Esophagus squamous epithelium (tissue), 5 donors: Measurements from ENCODE around the gene GFOD2. TPM values are rescaled to one million over a fixed set of nuclear protein-coding genes. Genes with fewer than 3 reads are reported as not detected.
A peak's percentile ranks its signal among the peaks of the same experiment; 100 is the strongest.

Experiments
- DNase-seq: peaks from one replicate; lab custom pipeline; 2025; lab: John Stamatoyannopoulos, UW
- H3K27ac ChIP-seq, 4 donors: fragments of 200-600 bp; sonication (generic); one replicate each; pipeline ENCODE4 v1.5.1; 2016 to 2019; ENCODE audit warnings: mild to moderate bottlenecking in 1 of 4
- H3K27me3 ChIP-seq, 4 donors: fragments of 200-600 bp; sonication (generic); 1 replicate in 3 of 4; 2 replicates in 1 of 4; pipeline versions ENCODE4 v1.5.1 to v1.6.0; 2017 to 2021; ENCODE audit warnings: antibody characterized with exemption in 1 of 4
- H3K36me3 ChIP-seq, 3 donors: fragments of 200-600 bp; sonication (generic); one replicate each; pipeline ENCODE4 v1.5.1; 2016 to 2019
- H3K4me1 ChIP-seq, 3 donors: fragments of 200-600 bp; sonication (generic); one replicate each; pipeline ENCODE4 v1.5.1; 2017 to 2019
- H3K4me3 ChIP-seq, 4 donors: fragments of 200-600 bp; sonication (generic); 1 replicate in 3 of 4; 2 replicates in 1 of 4; pipeline ENCODE4 v1.5.1; 2016 to 2019; ENCODE audit warnings: mild to moderate bottlenecking in 2 of 4, moderate library complexity in 1 of 4
- H3K9me3 ChIP-seq, 3 donors: fragments of 200-600 bp; sonication (generic); one replicate each; pipeline ENCODE4 v1.5.1; 2016 to 2019
- POLR2A ChIP-seq, 4 donors: fragments of 450-650 bp; IDR thresholded peaks; one replicate each; pipeline ENCODE4 v1.6.1; 2017; ENCODE audit warnings: antibody characterized with exemption in 4 of 4, mild to moderate bottlenecking in 4 of 4, moderate library complexity in 3 of 4
- WGBS, 2 donors: methylation state at CpG; one replicate each; pipeline ENCODE4 v1.1.5; 2018; 5-methylcytosine and 5-hydroxymethylcytosine counted together
- intact Hi-C: fragments of 100-400 bp; cut with DNase I; formaldehyde crosslinking; loops from one replicate; pipeline ENCODE4 v1.15.0; 2022
- total RNA-seq, 4 donors: library from RNA; depleted of rRNA; stranded (reverse); fragments of >200 nt; gene quantifications; one replicate each; pipeline ENCODE4 v1.1.0, GENCODE V29; 2016
- TF ChIP-seq, protein P1 (sequence below), 6 experiments: fragments of 450-650 bp in 4 of 6; fragments of 200-600 bp in 2 of 6; sonication (generic) in 2 of 6; IDR thresholded peaks; one replicate each; pipeline ENCODE4 v1.5.1; 2016 to 2019; ENCODE audit warnings: antibody characterized with exemption in 6 of 6, mild to moderate bottlenecking in 4 of 6, moderate library complexity in 4 of 6
- donor health status: DM: yes; HTN: yes; CAD: no.

GFOD2 gene
- total RNA-seq, 4 donors from 2014 or later, result 26.1 to 63.3 (median 37.3) TPM

DNA sequence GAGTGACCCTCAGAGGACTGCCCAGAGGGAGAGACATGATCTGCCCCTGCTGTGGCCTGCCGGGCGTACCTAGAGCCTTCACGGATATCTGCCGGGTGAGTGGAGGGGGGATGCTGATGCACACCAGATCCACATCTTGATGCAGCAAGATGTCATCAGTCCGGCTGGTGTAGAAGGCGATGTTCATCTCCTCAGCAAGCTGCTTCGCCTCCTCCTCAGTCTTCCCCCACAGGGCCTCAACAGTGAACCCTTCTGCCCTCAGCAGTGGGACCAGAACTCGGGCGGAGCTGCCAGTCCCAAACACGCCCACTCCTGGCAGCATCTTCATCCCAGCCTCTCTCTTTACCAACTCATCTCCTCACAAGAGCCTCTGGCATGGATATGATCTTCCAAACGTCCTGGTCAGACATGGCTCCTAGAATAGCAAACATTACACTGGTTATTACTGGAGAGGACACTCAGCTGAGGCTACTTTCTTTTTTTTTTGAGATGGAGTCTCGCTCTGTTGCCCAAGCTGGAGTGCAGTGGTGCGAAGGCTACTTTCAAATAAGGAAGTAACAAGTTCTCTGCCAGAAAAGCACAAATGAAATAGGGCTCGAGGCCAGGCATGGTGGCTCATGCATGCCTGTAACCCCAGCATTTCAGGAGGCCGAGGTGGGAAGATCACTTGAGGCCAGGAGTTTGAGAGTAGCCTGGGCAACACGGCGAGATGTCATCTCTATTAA is 33.6 kb downstream of the GFOD2 start:
- Histone ChIP-seq H3K27ac (peak overlapping the region; percentile 44 to 80 (median 66)), H3K4me1 (peaks cover 11 to 35% (median 12%) of the 10 kb centered on the region in 3 donors), H3K4me3 (no peak overlapping the region), H3K36me3 (peaks cover 0 to 46% (median 5%) of the 10 kb centered on the region in 3 donors), H3K9me3 (no peaks in the 10 kb centered on the region), H3K27me3 (no peaks in the 10 kb centered on the region)
- no peak for DNase-seq
- 76 to 86% methylated on average over 15 to 16 of the region's 17 CpGs for WGBS, 2 donors
- intact Hi-C loops, result no loop called here
- TF ChIP-seq, protein P1, sequence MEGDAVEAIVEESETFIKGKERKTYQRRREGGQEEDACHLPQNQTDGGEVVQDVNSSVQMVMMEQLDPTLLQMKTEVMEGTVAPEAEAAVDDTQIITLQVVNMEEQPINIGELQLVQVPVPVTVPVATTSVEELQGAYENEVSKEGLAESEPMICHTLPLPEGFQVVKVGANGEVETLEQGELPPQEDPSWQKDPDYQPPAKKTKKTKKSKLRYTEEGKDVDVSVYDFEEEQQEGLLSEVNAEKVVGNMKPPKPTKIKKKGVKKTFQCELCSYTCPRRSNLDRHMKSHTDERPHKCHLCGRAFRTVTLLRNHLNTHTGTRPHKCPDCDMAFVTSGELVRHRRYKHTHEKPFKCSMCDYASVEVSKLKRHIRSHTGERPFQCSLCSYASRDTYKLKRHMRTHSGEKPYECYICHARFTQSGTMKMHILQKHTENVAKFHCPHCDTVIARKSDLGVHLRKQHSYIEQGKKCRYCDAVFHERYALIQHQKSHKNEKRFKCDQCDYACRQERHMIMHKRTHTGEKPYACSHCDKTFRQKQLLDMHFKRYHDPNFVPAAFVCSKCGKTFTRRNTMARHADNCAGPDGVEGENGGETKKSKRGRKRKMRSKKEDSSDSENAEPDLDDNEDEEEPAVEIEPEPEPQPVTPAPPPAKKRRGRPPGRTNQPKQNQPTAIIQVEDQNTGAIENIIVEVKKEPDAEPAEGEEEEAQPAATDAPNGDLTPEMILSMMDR (IDR thresholded peaks at IDR 0.05), result no peak
- TF ChIP-seq POLR2A (IDR thresholded peaks at IDR 0.05), result no peak

DNA sequence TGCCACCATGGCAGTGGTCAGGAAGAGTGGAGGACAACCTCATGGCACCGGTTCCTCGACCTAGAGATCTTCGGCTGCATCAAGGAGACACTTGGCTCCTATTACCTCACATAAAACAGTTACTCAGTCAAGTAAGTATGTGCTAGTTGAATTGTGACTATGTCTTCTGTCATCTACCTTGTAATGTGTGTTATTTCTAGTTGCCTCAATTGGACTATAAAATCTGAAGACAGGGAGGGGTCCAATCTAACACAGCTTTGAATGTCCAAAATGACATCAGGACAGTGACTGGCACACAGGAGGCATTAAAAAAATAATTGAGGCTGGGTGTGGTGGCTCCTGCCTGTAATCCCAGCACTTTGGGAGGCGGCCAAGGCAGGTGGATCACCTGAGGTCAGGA is 35.3 kb downstream of the GFOD2 start:
- no peaks in the 10 kb centered on the region for H3K27me3 ChIP-seq
- no peak for DNase-seq
- H3K9me3 ChIP-seq, result no peaks in the 10 kb centered on the region
- peaks cover 0 to 60% (median 5%) of the 10 kb centered on the region in 3 donors for H3K36me3 ChIP-seq
- no peak overlapping the region for H3K4me3 ChIP-seq
- 83 to 94% methylated on average over 4 of the region's 4 CpGs for WGBS, 2 donors
- H3K4me1 ChIP-seq, result peaks cover 11 to 37% (median 12%) of the 10 kb centered on the region in 3 donors
- intact Hi-C loops, result no loop called here
- no peak for TF ChIP-seq POLR2A (IDR thresholded peaks at IDR 0.05)
- TF ChIP-seq, protein P1 (IDR thresholded peaks at IDR 0.05), result no peak
- H3K27ac ChIP-seq, result peak overlapping the region; percentile 36 to 80 (median 52)

DNA sequence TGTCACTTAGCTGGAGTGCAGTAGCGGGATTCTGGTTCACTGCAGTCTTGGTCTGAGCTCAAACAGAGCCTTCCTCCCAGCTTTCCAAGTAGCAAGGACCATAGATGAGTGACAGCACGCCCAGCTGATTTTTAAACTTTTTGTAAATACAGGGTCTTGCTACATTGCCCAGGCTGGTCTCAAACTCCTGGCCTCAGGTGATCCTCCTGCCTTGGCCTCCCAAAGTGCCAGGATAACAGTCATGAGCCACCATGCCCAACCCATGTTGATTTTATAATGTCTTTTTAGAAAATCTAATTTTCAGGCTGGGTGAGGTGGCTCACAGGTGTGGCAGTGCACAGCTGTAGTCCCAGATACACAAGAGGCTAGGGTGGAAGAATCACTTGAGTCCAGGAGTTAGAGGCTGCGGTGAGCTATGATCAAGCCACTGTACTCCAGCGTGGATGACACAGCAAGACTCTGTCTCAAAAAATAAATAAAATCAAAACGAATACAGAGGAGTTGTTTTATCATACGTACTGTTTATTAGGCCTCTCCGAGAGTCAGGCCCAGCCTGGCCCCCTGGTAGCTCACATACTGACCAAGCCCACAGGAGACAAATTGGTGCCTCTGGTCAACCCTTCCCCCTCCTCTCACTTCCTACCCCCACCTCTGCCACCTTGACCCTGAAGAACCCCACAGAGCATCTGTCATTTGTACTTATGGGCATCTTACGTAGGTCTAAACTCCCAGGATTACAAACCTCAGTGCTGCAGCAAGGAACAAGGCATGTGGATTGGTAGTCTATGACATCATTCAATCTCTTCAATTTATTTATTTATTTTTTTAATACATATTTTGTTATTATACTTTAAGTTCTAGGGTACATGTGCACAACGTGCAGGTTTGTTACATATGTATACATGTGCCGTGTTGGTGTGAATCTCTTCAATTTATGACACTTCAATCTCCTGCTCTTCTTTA is 38.9 kb downstream of the GFOD2 start:
- no peaks in the 10 kb centered on the region for H3K27me3 ChIP-seq
- DNase-seq, result no peak
- 90 to 91% methylated on average over 10 of the region's 10 CpGs for WGBS, 2 donors
- H3K4me1 ChIP-seq, result peaks cover 17 to 57% (median 30%) of the 10 kb centered on the region in 3 donors
- H3K4me3 ChIP-seq, result no peak overlapping the region
- no peak for TF ChIP-seq POLR2A (IDR thresholded peaks at IDR 0.05)
- TF ChIP-seq, protein P1 (IDR thresholded peaks at IDR 0.05), result no peak
- intact Hi-C loops, result loop anchor here (10.0 kb wide), 1 partner anchor 135 kb away; no protein-coding TSS in a partner anchor
- H3K36me3 ChIP-seq, result peaks cover 0 to 58% (median 3%) of the 10 kb centered on the region in 3 donors
- H3K27ac ChIP-seq, result no peak overlapping the region
- no peaks in the 10 kb centered on the region for H3K9me3 ChIP-seq

DNA sequence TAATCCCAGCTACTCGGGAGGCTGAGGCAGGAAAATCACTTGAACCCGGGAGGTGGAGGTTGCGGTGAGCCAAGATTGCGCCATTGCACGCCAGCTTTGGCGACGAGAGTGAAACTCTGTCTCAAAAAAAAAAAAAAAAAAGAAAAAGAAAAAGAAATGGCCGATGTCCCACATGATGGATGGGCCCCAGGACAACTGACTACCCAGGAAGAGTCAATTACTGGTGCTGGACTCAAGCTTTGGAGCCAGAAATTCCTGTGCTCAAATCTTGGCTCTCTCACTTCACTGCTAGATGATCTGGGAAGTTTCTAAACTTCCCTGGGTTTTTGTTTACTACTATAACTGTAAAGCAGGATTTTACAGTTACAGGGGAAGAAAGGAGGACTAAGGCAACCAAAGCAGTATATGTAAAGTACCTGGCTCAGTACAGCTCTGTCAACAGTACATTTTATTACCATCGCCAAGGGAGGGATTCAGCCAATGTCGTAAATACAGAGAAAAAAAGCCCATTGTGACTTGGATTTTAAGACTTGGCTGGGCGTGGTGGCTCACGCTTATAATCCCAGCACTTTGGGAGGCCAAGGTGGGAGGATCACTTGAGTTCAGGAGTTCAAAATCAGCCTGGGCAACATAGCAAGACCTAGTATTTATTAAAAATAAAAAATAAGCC is 40.6 kb downstream of the GFOD2 start:
- intact Hi-C loops, result loop anchor here (10.0 kb wide), 1 partner anchor 136 kb away; no protein-coding TSS in a partner anchor
- WGBS, 2 donors, result 75 to 85% methylated on average over 12 of the region's 12 CpGs
- TF ChIP-seq, protein P1 (IDR thresholded peaks at IDR 0.05), result no peak
- TF ChIP-seq POLR2A (IDR thresholded peaks at IDR 0.05), result no peak
- H3K36me3 ChIP-seq, result peaks cover 0 to 54% (median 0%) of the 10 kb centered on the region in 3 donors
- DNase-seq, result no peak
- no peak overlapping the region for H3K4me3 ChIP-seq
- peaks cover 23 to 57% (median 37%) of the 10 kb centered on the region in 3 donors for H3K4me1 ChIP-seq
- peak overlapping the region in 1 of 4 donors; percentile 25 for H3K27ac ChIP-seq
- no peaks in the 10 kb centered on the region for H3K9me3 ChIP-seq
- no peaks in the 10 kb centered on the region for H3K27me3 ChIP-seq
